IPS DF 6.9 (cell line): ENCODE results near the gene PRKN.

Experiments used
- DNase-seq: peaks from one replicate; pipeline ENCODE4 v3.0.0-alpha.2; 2013; ENCODE audit warnings: low read depth, low spot score
- H3K27ac ChIP-seq: one replicate; pipeline ENCODE4 v1.5.1; 2013; ENCODE audit warnings: low read length, control low read depth
- H3K27me3 ChIP-seq: 2 replicates; pipeline ENCODE4 v1.6.1; 2013; ENCODE audit warnings: mild to moderate bottlenecking, low read length; ENCODE audit not compliant: control insufficient read depth, insufficient read depth
- H3K36me3 ChIP-seq: 2 replicates; pipeline ENCODE4 v1.6.1; 2013; ENCODE audit warnings: low read length; ENCODE audit not compliant: control insufficient read depth, insufficient read depth
- H3K4me1 ChIP-seq: 2 replicates; pipeline ENCODE4 v1.6.1; 2013; ENCODE audit warnings: low read length; ENCODE audit not compliant: control insufficient read depth, insufficient read depth
- H3K4me3 ChIP-seq: 2 replicates; pipeline ENCODE4 v1.5.1; 2013; ENCODE audit warnings: mild to moderate bottlenecking, low read length
- H3K9me3 ChIP-seq: 2 replicates; pipeline ENCODE4 v1.6.1; 2013; ENCODE audit warnings: low read length, inconsistent platforms; ENCODE audit not compliant: control insufficient read depth, insufficient read depth
- WGBS: extraction: QIAGEN DNeasy Blood & Tissue Kit; methylation state at CpG from one replicate; pipeline ENCODE4 v1.1.7; 2013; ENCODE audit warnings: mixed read lengths, missing lambda C conversion rate; ENCODE audit not compliant: insufficient read length, insufficient coverage; 5-methylcytosine and 5-hydroxymethylcytosine counted together

PRKN gene

DNA sequence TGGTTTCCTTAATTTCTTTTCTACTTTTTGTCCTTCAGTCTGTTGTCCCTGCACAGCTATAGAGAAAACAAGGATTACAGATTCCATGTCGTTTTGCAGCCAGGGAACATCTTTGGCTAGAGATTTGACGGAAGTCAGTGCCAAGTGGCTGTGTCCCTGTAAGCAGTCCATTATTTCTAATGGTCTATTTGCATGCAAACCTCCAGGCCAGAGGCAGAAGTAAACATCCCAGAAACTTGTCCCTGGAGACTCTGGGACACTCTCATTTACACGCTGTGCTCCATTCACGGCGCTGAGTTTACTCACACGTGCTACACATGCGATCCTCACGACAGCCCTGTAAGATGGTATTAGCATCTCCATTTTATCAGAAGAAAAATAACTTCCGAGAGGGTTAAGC is 355.5 kb downstream of the PRKN start:
- no peak overlapping the region for H3K27ac ChIP-seq
- no peak for DNase-seq

DNA sequence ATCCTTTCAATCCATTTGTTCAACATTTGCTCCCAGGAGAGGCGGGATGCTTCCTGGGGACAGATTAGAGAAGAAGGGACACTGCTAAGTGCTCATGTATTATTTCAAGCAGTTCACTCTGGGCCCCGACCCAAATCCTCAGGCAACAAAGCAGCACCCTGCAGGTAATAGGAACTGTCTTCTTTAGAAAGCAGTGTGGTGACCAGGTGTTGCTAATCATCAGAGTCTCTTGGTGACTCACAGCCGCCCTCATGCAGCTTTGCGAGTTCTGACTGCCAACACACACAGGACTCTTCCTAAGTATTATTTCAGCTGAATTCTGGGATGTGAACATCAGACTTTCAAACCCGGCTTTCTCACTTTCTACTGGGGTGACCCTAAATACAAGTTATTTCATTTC is 356.4 kb downstream of the PRKN start:
- no peaks in the 10 kb centered on the region for H3K36me3 ChIP-seq
- no peaks in the 10 kb centered on the region for H3K4me1 ChIP-seq
- H3K27ac ChIP-seq = no peak overlapping the region
- H3K27me3 ChIP-seq = no peaks in the 10 kb centered on the region
- no peak for DNase-seq
- H3K4me3 ChIP-seq = no peak overlapping the region
- H3K9me3 ChIP-seq = no peaks in the 10 kb centered on the region
- WGBS = no CpG with 5 or more reads among the region's 5 CpGs

More for the DNA sequence above, 355.5 kb downstream of the PRKN start:
- no peaks in the 10 kb centered on the region; the same call in 1 of the 2 replicates for H3K27me3 ChIP-seq
- H3K9me3 ChIP-seq = no peaks in the 10 kb centered on the region
- H3K36me3 ChIP-seq = no peaks in the 10 kb centered on the region
- H3K4me1 ChIP-seq = no peaks in the 10 kb centered on the region
- no CpG with 5 or more reads among the region's 9 CpGs for WGBS
- H3K4me3 ChIP-seq = no peak overlapping the region

DNA sequence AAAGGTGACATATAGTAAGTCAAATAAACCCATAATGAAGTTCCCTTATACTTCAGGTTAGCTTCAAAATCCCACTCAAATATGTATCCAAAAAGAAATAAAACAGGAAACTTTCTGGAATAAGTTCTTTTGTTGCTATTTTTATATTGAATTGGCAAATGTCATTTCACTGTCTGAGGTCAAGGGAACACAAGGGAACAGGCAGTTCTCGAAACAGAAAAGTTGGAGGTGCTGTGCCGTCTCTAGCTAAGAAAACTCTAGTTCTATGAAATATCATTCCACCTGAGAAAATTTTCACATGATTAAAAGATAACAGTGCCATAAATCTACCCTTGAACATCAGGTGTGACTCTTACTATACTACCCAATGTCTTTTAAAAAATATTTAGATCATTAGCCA is 358.5 kb downstream of the PRKN start:
- no CpG with 5 or more reads among the region's 2 CpGs for WGBS
- H3K9me3 ChIP-seq = no peaks in the 10 kb centered on the region
- DNase-seq = no peak

DNA sequence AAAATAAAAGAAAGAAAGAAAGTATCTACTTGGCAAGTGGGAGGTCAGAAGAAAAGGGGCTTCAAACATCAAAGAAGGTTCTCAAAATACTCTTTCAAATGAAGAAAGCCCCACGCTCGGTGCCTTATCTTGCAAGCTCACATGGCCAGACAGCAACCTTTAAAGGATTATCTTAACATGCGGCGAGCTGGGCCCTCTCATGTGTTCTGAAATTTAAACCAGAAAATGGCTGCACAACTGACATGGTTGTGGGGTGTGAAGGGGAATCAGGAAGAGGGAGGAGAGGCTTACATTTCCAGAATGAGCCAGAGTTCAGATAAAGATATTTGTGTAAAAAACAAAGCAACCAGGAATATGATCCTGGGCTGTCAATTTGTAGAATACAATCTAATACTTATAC is 363.1 kb downstream of the PRKN start:
- H3K9me3 ChIP-seq = no peaks in the 10 kb centered on the region
- WGBS = no CpG with 5 or more reads among the region's 4 CpGs
- no peak overlapping the region for H3K4me3 ChIP-seq
- 0 out of 2 replicates have a peak, but pooled peaks cover 2% of the 10 kb centered on the region for H3K4me1 ChIP-seq
- no peak for DNase-seq
- H3K27me3 ChIP-seq = no peaks in the 10 kb centered on the region
- no peak overlapping the region for H3K27ac ChIP-seq
- no peaks in the 10 kb centered on the region for H3K36me3 ChIP-seq

More for the DNA sequence above, 358.5 kb downstream of the PRKN start:
- Histone ChIP-seq H3K4me1 (no peaks in the 10 kb centered on the region), H3K4me3 (no peak overlapping the region), H3K27ac (no peak overlapping the region), H3K27me3 (no peaks in the 10 kb centered on the region), H3K36me3 (no peaks in the 10 kb centered on the region)

DNA sequence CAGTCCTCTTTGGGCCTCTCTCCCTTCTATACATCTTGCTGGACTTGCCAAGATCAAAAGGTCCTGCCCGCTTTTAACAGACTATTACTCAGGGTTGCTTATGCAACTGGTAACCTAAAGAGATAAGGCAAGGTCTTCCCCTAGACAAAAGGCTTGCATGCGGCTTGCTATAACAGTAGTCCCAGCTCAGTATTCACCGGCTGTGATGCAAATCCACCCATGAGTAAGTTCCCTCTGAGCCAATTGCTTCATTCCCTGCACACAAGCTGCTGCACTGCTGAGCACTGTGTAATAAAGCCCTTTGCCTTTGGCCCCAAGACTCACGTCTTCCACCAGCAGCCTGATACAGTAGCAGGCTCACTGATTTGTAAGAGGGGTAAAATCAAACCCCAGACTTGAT is 363.8 kb downstream of the PRKN start:
- no CpG with 5 or more reads among the region's 4 CpGs for WGBS
- no peak for DNase-seq
- H3K4me3 ChIP-seq = no peak overlapping the region
- no peaks in the 10 kb centered on the region for H3K9me3 ChIP-seq
- 0 out of 2 replicates have a peak, but pooled peaks cover 2% of the 10 kb centered on the region for H3K4me1 ChIP-seq
- no peaks in the 10 kb centered on the region for H3K36me3 ChIP-seq
- no peak overlapping the region for H3K27ac ChIP-seq
- H3K27me3 ChIP-seq = no peaks in the 10 kb centered on the region

DNA sequence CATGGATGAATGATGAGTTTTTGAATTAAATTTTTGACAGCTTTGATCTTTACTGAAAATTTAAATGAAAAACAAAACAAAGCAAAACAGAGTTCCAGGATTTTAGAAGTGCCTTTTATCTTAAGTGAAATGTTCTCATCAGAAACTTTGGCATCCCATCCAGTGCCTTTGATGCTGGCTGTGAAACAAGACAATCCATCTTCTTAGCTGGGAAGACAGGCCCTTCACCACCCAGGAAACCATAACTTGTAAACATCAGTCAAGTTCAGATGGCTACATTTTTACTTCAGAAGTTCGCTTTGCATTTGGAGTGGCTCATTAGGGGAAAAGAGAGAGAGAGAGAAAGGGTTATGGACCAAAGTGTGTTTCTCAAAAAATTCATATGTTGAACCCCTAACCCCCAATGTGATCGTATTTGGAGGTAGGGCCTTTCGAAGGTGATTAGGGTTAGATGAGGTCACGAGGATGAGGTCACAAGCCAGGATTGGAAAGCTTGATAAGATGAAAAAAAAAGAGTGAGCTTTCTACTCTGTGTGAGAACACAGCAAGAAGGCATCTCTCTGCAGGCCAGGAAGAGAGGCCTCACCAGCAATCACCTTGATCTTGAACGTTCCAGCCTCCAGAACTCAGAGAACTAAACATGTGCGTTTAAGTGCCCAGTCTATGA is 366.5 kb downstream of the PRKN start:
- H3K9me3 ChIP-seq = no peaks in the 10 kb centered on the region
- no peaks in the 10 kb centered on the region for H3K36me3 ChIP-seq
- WGBS = no CpG with 5 or more reads among the region's 6 CpGs
- no peaks in the 10 kb centered on the region for H3K27me3 ChIP-seq
- H3K27ac ChIP-seq = no peak overlapping the region
- 0 out of 2 replicates have a peak, but pooled peaks cover 2% of the 10 kb centered on the region for H3K4me1 ChIP-seq
- no peak overlapping the region for H3K4me3 ChIP-seq
- no peak for DNase-seq

DNA sequence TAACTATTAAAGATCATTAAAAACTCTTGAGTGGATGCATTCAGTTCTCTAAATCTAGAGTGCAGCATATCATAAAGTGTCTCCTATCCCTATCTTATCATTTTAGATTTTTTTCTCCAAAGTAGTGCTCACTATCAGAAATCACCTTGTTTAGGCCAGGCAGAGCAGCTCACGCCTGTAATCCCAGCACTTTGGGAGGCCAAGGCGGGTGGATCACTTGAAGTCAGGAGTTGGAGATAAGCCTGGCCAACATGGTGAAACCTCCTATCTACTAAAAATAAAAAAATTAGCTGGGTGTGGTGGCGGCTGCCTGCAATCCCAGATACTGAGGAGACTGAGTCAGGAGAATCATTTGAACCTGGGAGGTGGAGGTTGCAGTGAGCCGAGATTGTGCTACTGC is 368.9 kb downstream of the PRKN start:
- DNase-seq = no peak
- no peaks in the 10 kb centered on the region for H3K9me3 ChIP-seq
- no peak overlapping the region for H3K27ac ChIP-seq
- H3K27me3 ChIP-seq = no peaks in the 10 kb centered on the region
- no CpG with 5 or more reads among the region's 4 CpGs for WGBS
- no peak overlapping the region for H3K4me3 ChIP-seq
- no peaks in the 10 kb centered on the region for H3K36me3 ChIP-seq
- no peaks in the 10 kb centered on the region for H3K4me1 ChIP-seq

DNA sequence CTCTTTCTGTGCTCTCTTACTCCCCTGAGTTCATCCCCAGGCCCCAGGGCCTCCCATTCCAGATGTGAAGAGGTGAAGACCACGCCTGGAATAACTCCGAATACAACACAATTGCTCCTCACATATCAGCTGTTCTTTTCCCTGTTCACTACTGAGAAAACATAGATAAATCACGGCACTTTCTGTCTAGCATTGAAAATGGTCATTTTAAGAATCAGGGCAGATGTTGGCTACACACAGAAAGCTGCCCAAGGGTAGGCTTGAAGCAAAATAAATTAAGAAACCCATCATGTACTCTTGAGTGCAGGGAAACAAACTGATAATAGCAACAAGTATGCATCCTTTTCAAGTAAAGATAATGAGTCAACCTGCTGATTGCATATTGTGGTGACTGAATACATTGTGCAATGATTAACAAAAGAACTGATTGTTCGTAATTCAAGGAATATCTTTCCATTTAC is 382.5 kb downstream of the PRKN start:
- H3K36me3 ChIP-seq = no peaks in the 10 kb centered on the region
- H3K4me1 ChIP-seq = no peaks in the 10 kb centered on the region; the same call in 1 of the 2 replicates
- H3K27me3 ChIP-seq = no peaks in the 10 kb centered on the region
- no peak overlapping the region for H3K4me3 ChIP-seq
- WGBS = no CpG with 5 or more reads among the region's 4 CpGs
- no peak overlapping the region for H3K27ac ChIP-seq
- DNase-seq = no peak
- H3K9me3 ChIP-seq = no peaks in the 10 kb centered on the region

DNA sequence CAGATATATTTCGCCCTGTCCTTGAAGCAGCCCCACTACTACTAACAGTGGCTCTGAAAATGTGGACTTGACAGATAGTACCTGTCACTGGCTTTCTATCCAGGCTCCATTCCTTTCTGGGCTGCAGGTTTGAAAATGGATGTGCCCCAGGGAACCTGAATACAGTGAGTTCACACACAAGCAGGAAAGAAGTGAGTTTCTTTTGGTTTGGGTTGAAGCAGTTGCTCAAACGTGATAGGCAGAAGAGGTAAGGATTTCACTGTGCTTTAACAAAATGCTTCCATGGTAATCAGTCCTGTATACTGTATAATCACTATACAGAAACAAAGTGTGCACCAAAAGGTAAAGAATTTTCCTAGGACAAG is 382.9 kb downstream of the PRKN start:
- H3K27me3 ChIP-seq = no peaks in the 10 kb centered on the region
- DNase-seq = no peak
- no CpG with 5 or more reads among the region's 2 CpGs for WGBS
- H3K4me1 ChIP-seq = no peaks in the 10 kb centered on the region; the same call in 1 of the 2 replicates
- H3K27ac ChIP-seq = no peak overlapping the region
- H3K9me3 ChIP-seq = no peaks in the 10 kb centered on the region
- H3K36me3 ChIP-seq = no peaks in the 10 kb centered on the region
- no peak overlapping the region for H3K4me3 ChIP-seq

DNA sequence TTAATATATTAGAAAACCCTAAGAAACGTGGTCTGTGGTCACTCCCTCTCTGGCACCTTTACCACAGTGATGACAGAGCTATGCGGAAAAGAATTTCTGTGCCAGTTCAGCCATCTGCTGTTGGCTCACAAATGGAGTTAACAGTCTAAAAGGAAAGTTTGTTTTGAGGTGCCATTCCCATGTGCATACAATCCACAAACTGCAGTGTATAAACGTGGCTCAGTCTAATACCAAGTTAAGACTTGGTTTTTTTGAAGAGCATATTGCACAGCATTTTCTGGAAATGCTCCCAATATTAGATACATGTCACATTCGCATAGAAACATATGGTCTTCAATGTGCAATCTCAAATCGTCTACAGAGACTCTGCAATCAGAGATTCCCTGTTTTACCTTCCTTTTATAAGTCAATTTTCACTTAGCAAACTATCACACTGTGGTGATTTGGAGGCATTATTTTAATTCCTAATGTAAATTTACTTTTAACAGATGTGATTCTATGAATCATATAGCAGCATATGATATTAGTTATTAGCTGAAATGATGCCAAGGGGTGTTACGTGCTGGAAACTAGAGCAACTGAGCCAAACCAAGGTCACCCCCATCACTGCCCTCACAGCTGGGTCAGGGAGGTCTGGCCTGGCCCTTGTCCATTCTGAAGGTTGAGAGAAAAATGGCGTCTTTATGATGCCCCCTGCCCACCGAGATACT is 383.5 kb downstream of the PRKN start:
- Histone ChIP-seq H3K4me3 (no peak overlapping the region), H3K27me3 (no peaks in the 10 kb centered on the region), H3K36me3 (no peaks in the 10 kb centered on the region), H3K27ac (no peak overlapping the region), H3K9me3 (no peaks in the 10 kb centered on the region), H3K4me1 (no peaks in the 10 kb centered on the region; the same call in 1 of the 2 replicates)
- WGBS = no CpG with 5 or more reads among the region's 8 CpGs
- DNase-seq = no peak
